OCI-LY3 (cell line): ENCODE results near the gene ABCF3.

Experiments used
- H2AFZ ChIP-seq: fragments of 200-600, 300-600 bp; shearing (Covaris generic); 2 replicates; pipeline ENCODE4 v1.6.0; 2014; ENCODE audit warnings: antibody characterized with exemption, low read depth, low read length
- H3K27ac ChIP-seq: fragments of 200-600, 300-600 bp; sonication (generic); 2 replicates; pipeline ENCODE4 v1.5.1; 2014; ENCODE audit warnings: mild to moderate bottlenecking, low read length, moderate library complexity, mixed read lengths
- H3K27me3 ChIP-seq: fragments of 200-600, 300-600 bp; sonication (generic); 2 replicates; pipeline ENCODE4 v1.6.1; 2014; ENCODE audit warnings: low read depth, low read length, mixed read lengths
- H3K36me3 ChIP-seq: fragments of 200-600, 300-600 bp; sonication (generic); replicated peaks from 2 replicates; pipeline ENCODE3; 2014; ENCODE audit warnings: low read depth, low read length, mixed read lengths
- H3K4me1 ChIP-seq: fragments of 300-600, 200-600 bp; sonication (generic); 2 replicates; pipeline ENCODE4 v1.6.1; 2014; ENCODE audit warnings: low read length, mixed read lengths
- H3K4me2 ChIP-seq: fragments of 200-600, 300-600 bp; sonication (generic); 2 replicates; pipeline ENCODE4 v1.6.1; 2014; ENCODE audit warnings: low read length, mixed read lengths
- H3K4me3 ChIP-seq: fragments of 300-600, 200-600 bp; sonication (generic); 2 replicates; pipeline ENCODE4 v1.5.1; 2014; ENCODE audit warnings: antibody characterized with exemption, mild to moderate bottlenecking, low read length, moderate library complexity
- H3K79me2 ChIP-seq: fragments of 300-600, 200-600 bp; shearing (Covaris generic); 2 replicates; pipeline ENCODE4 v1.6.1; 2014; ENCODE audit warnings: mild to moderate bottlenecking, low read length, mixed read lengths
- H3K9ac ChIP-seq: fragments of 300-600, 200-600 bp; shearing (Covaris generic); 2 replicates; pipeline ENCODE4 v1.6.0; 2014; ENCODE audit warnings: mild to moderate bottlenecking, low read length, moderate library complexity
- H3K9me3 ChIP-seq: fragments of 200-600, 300-600 bp; shearing (Covaris generic); 2 replicates; pipeline ENCODE4 v1.6.1; 2014; ENCODE audit warnings: low read length, mixed read lengths; ENCODE audit not compliant: insufficient read depth
- H4K20me1 ChIP-seq: fragments of 200-600, 300-600 bp; sonication (generic); 2 replicates; pipeline ENCODE4 v1.6.1; 2016; ENCODE audit warnings: low read length, mixed read lengths; ENCODE audit not compliant: insufficient read depth
- CTCF ChIP-seq: fragments of 200-600, 300-600 bp; sonication (generic); IDR thresholded peaks from 2 replicates; pipeline ENCODE4 v1.5.1; 2014; ENCODE audit warnings: antibody characterized with exemption, low read length, low read depth
- EZH2phosphoT487 ChIP-seq: fragments of 200-600 bp; shearing (Covaris generic); IDR thresholded peaks from 2 replicates; pipeline ENCODE4 v1.6.1; 2018; ENCODE audit warnings: antibody characterized with exemption, mixed run types, low read depth

Gene ABCF3

DNA sequence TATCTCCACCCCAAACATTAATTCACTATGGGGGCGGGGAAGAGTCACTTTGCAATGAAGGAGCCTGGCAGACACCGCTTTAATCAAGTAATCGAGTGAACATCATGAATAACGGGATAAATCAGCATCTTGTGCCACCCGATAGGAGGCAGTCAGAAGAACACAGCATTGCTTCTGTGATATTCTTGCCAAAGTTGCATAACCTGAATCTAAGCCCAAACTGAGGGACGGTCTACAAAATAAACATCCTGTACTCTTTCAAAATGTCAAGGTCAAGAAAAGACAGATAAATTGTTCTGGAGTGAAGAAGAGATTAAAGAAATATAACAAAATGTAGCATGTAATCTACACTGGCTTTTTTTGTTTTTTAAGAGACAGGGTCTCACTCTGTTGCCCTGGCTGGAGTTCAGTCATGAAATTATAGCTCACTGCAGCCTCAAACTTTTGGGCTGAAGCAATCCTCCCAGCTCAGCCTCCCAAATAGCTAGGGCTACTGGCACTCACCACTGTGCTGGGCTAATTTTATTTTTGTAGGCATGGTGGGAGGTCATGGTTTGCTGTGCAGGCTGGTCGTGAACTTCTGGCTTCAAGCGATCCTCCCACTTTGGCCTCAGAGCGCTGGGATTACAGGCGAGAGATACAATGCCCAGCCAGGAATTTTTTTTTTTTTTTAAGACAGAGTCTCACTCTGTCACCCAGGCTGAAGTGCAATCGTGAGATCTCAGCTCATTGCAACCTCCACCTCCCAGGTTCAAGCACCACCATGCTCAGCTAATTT is 23.3 kb downstream of the ABCF3 start:
- Histone ChIP-seq H4K20me1 (no peaks in the 10 kb centered on the region), H2AFZ (no peak overlapping the region), H3K27ac (no peak overlapping the region), H3K4me1 (no peaks in the 10 kb centered on the region), H3K9ac (no peak overlapping the region), H3K9me3 (no peaks in the 10 kb centered on the region), H3K4me3 (no peak overlapping the region), H3K27me3 (peaks cover 18% of the 10 kb centered on the region), H3K4me2 (no peak overlapping the region), H3K79me2 (no peaks in the 10 kb centered on the region), H3K36me3 (no peaks in the 10 kb centered on the region)
- TF ChIP-seq EZH2phosphoT487 (no peak), CTCF (no peak)

- Histone ChIP-seq H3K9ac (no peak overlapping the region), H4K20me1 (no peaks in the 10 kb centered on the region), H3K27ac (no peak overlapping the region), H3K4me2 (no peak overlapping the region), H3K9me3 (no peaks in the 10 kb centered on the region), H3K27me3 (peaks cover 26% of the 10 kb centered on the region), H3K4me3 (no peak overlapping the region), H3K4me1 (no peaks in the 10 kb centered on the region), H3K79me2 (no peaks in the 10 kb centered on the region), H2AFZ (no peak overlapping the region), H3K36me3 (no peaks in the 10 kb centered on the region)
- TF ChIP-seq CTCF = no peak
- TF ChIP-seq EZH2phosphoT487 = no peak
These were observed 25.3 kb downstream of the ABCF3 start for GRCh38 chr3:184211297-184211696.

DNA sequence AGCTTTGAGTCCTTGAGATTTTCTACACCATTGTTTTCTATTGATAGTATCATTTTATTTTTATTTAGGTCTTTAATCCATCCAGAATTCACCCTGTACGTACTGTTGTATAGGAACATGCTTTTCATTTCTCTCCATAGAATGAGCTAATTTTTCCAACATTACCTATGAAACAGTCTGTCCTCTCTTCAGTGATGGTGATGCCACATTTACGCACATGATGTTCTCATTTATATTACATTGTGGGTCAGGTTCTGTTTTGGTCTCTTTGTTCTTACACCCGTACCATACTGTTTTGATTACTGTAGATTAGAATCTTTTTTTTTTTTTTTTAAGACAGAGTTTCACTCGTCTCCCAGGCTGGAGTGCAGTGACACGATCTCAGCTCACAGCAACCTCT is 25.7 kb downstream of the ABCF3 start:
- no peak overlapping the region for H3K4me3 ChIP-seq
- H3K79me2 ChIP-seq = no peaks in the 10 kb centered on the region
- no peak overlapping the region for H3K27ac ChIP-seq
- H2AFZ ChIP-seq = no peak overlapping the region
- peaks cover 22% of the 10 kb centered on the region for H3K27me3 ChIP-seq
- H3K4me1 ChIP-seq = no peaks in the 10 kb centered on the region
- TF ChIP-seq EZH2phosphoT487 = no peak
- no peak for TF ChIP-seq CTCF
- H4K20me1 ChIP-seq = no peaks in the 10 kb centered on the region
- no peak overlapping the region for H3K9ac ChIP-seq
- no peaks in the 10 kb centered on the region for H3K9me3 ChIP-seq
- no peak overlapping the region for H3K4me2 ChIP-seq
- no peaks in the 10 kb centered on the region for H3K36me3 ChIP-seq

GRCh38 chr3:184218814-184219213 is 32.8 kb downstream of the ABCF3 start:
- no peaks in the 10 kb centered on the region for H3K79me2 ChIP-seq
- no peak overlapping the region for H3K9ac ChIP-seq
- no peaks in the 10 kb centered on the region for H3K36me3 ChIP-seq
- no peaks in the 10 kb centered on the region for H3K9me3 ChIP-seq
- no peak overlapping the region for H3K27ac ChIP-seq
- H3K27me3 ChIP-seq = 0 out of 2 replicates have a peak, but pooled peaks cover 12% of the 10 kb centered on the region
- no peaks in the 10 kb centered on the region for H3K4me1 ChIP-seq
- H4K20me1 ChIP-seq = no peaks in the 10 kb centered on the region
- no peak overlapping the region for H3K4me3 ChIP-seq
- H2AFZ ChIP-seq = no peak overlapping the region
- TF ChIP-seq EZH2phosphoT487 (no peak), CTCF (no peak)
- H3K4me2 ChIP-seq = no peak overlapping the region
